Stomach (tissue), 4 donors: ENCODE measurements around the gene ARID3B.

Experiments used
- EP300 ChIP-seq: sonication (generic); formaldehyde crosslinking; IDR thresholded peaks from one replicate; pipeline ENCODE4 v1.6.1; 2017; ENCODE audit warnings: antibody characterized with exemption
- POLR2A ChIP-seq, 4 donors: fragments of 450-650 bp; IDR thresholded peaks; one replicate each; pipeline ENCODE4 v1.6.1; 2016; ENCODE audit warnings: antibody characterized with exemption in 4 of 4, control low read depth in 2 of 4, mild to moderate bottlenecking in 1 of 4, moderate library complexity in 1 of 4
- POLR2AphosphoS5 ChIP-seq, 3 donors: sonication (generic); formaldehyde crosslinking; IDR thresholded peaks; one replicate each; pipeline ENCODE4 v1.6.1; 2016; ENCODE audit warnings: antibody characterized with exemption in 3 of 3
- TF ChIP-seq, protein P1 (sequence below), 7 experiments: fragments of 450-650 bp in 4 of 7; fragments of 200-600 bp in 3 of 7; sonication (generic) in 3 of 7; IDR thresholded peaks; one replicate each; pipeline ENCODE4 v1.5.1; 2016 to 2019; ENCODE audit warnings: antibody characterized with exemption in 7 of 7, control low read depth in 2 of 7, mild to moderate bottlenecking in 1 of 7

DNA sequence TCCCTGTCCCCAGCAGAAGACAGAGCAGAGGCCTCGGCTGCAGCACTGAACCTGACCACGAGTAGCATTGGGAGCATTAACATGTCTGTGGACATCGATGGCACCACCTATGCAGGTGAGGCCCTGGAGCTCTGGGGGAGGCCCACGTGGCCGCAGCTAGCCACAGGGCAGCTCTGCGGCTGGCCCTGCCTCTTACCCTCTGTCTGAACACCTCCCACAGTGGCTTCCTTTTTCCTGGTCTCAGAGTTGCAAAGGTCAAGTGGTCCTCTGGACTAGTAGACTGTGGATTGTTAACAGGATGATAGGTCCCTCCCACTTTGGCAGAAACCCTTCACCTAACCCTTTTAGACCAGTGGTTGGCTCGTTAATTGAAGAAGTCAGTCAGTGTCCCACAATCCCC is 52.1 kb downstream of the ARID3B start:
- TF ChIP-seq POLR2A (IDR thresholded peaks at IDR 0.05) (no peak), POLR2AphosphoS5 (IDR thresholded peaks at IDR 0.05) (no peak), EP300 (no peak)
- TF ChIP-seq, protein P1, sequence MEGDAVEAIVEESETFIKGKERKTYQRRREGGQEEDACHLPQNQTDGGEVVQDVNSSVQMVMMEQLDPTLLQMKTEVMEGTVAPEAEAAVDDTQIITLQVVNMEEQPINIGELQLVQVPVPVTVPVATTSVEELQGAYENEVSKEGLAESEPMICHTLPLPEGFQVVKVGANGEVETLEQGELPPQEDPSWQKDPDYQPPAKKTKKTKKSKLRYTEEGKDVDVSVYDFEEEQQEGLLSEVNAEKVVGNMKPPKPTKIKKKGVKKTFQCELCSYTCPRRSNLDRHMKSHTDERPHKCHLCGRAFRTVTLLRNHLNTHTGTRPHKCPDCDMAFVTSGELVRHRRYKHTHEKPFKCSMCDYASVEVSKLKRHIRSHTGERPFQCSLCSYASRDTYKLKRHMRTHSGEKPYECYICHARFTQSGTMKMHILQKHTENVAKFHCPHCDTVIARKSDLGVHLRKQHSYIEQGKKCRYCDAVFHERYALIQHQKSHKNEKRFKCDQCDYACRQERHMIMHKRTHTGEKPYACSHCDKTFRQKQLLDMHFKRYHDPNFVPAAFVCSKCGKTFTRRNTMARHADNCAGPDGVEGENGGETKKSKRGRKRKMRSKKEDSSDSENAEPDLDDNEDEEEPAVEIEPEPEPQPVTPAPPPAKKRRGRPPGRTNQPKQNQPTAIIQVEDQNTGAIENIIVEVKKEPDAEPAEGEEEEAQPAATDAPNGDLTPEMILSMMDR (IDR thresholded peaks at IDR 0.05): no peak
